Retinal pigment epithelial cell (primary cell): Measurements from ENCODE around the gene EPB41L5.
"Not testable (repeated sequence)": the region's sequence is repeated elsewhere in the genome, so short reads cannot be mapped to it uniquely, and the experiment has no call there.

Source experiments
- DNase-seq: peaks from one replicate; pipeline ENCODE4 v3.0.0-alpha.2; 2010; ENCODE audit warnings: low read depth
- H3K4me3 ChIP-seq: 2 replicates; pipeline ENCODE4 v1.5.1; 2011; ENCODE audit warnings: mild to moderate bottlenecking, low read length, control low read depth, moderate library complexity
- TF ChIP-seq, protein P1 (sequence below): conservative IDR thresholded peaks from 2 replicates; pipeline ENCODE4 v1.5.1; 2011; ENCODE audit warnings: low read depth, low read length, control low read depth, inconsistent platforms

EPB41L5 gene

DNA sequence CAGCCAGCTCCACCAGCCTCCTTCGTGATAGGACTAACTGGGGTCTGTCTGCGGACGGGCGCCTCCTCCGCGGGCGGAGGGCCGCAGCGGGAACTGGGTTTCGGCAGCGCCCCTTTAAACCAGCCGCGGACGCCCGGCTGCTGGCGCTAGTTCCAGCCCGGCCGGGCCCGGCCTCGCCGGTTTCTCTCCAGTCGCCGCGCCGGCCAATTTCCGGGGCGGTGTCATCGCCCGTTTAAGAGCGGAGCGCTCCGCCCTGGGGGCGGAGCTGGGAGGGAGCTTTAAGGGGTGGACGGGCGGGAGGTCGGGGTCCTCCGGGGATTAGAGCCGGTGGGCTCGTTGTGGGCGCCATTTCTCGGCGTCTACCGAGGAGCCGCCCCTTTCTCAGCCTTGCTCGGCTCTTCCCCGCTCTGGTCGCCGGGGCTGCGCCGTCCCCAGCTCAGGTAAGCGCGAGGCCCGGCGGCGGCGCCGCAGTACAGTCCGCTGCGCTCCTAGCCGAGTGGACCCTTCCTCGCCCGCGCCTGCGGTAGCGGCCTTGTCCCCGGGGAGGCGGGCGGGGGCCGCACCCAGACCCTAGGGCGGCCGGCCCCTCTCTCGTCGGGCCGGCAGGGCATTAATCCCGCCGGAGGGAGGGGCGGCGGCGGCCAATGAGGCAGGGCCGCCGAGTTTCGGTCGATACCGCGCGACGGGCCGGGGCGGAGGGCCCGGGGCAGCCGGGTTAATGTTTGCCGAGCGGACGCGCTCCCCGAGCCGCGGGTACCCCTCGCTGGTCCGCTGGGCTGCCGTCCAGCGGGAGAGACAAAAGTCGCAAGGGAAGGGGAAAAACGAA lies at the start of gene EPB41L5:
EPB41L5 (plus strand) TSS at position 307 of the 826 bp plus-strand sequence. CDS start 6,008 bp downstream, outside the sequence.
- peak within 1 kb of the TSS; percentile 53 for H3K4me3 ChIP-seq
- TF ChIP-seq, protein P1, sequence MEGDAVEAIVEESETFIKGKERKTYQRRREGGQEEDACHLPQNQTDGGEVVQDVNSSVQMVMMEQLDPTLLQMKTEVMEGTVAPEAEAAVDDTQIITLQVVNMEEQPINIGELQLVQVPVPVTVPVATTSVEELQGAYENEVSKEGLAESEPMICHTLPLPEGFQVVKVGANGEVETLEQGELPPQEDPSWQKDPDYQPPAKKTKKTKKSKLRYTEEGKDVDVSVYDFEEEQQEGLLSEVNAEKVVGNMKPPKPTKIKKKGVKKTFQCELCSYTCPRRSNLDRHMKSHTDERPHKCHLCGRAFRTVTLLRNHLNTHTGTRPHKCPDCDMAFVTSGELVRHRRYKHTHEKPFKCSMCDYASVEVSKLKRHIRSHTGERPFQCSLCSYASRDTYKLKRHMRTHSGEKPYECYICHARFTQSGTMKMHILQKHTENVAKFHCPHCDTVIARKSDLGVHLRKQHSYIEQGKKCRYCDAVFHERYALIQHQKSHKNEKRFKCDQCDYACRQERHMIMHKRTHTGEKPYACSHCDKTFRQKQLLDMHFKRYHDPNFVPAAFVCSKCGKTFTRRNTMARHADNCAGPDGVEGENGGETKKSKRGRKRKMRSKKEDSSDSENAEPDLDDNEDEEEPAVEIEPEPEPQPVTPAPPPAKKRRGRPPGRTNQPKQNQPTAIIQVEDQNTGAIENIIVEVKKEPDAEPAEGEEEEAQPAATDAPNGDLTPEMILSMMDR, result no peak
- DNase-seq, result peak; percentile 94

DNA sequence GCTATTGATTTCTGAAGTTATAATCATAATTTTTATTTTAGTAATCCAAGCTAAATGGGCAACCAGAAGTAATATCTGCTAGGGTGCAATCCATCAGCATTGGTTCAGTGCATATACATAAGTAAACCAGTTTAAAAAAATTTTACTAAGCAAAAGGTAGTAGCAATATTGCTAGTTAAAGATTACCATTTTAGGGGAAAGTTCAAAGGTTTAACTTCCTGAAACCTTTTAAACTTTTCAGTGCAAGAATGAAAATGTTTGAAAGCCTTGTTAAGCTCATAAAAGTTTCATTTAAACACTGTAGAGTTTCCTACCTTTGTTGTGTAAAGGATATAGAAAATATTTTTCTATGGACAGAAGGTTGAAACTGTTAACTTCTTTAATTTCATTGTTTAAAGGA lies 31.0 kb upstream of the EPB41L5 start:
- DNase-seq, result no peak
- TF ChIP-seq, protein P1, result no peak
- no peak overlapping the region for H3K4me3 ChIP-seq

DNA sequence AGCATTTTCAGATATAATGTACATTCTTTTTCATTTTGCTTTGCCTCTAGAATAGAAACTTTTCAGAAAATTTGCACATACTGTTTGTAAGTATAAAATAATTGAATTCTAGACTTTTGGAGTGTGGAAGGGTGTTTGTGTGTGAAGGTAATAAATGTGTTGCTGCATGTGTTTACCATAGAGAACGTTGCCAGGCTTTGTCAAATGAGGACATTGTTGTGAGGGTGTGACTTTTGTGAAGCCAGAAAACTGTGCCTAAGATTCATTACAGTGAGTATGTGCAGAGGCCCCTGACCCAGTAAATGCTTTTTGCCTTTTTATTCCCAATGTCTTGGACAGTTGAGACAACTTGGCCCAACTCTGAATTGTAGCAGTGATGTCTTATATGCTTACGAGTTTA lies 30.4 kb upstream of the EPB41L5 start:
- DNase-seq, result no peak
- TF ChIP-seq, protein P1, result no peak

DNA sequence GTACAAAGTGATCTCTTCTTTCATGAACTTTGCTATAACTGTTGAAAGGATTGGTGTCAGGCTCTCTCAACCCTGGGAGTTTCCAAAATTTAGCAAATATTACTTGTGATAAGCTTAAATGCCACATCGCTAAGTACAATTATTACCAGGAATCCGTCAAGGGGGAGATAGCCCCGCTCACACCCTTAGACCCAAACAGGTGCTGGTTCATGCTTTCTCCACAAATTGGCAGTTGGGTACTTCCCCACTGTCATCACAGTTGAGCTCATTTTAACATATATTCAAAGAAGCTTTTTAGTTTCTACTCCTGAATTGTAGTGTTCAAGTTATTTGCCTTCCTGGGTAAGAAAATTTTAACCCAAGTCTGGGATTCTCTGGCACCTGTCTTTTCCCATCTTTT lies 29.8 kb upstream of the EPB41L5 start:
- H3K4me3 ChIP-seq, result no peak overlapping the region
- no peak for DNase-seq
- TF ChIP-seq, protein P1, result no peak

More for the DNA sequence above, 30.4 kb upstream of the EPB41L5 start:
- H3K4me3 ChIP-seq, result no peak overlapping the region

DNA sequence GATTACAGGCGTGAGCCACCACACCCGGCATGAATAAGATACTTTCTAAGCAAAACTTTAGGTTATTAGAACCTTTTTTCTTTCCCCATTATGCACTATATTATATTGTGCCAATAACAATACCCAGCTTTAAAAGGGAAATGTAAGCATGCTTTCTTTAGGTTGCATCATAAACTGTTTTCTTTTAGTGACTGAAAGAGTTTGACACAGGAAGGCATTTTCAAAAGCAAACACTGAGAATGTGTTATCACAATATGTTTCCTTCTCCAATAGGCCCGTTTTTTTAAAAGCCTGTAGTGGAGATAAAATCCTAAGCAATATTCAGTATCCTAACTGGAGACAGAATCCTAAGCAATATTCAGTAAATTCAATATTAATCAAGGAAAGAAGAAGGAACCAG lies 16.7 kb upstream of the EPB41L5 start:
- DNase-seq, result no peak
- no peak overlapping the region for H3K4me3 ChIP-seq
- TF ChIP-seq, protein P1, result no peak

DNA sequence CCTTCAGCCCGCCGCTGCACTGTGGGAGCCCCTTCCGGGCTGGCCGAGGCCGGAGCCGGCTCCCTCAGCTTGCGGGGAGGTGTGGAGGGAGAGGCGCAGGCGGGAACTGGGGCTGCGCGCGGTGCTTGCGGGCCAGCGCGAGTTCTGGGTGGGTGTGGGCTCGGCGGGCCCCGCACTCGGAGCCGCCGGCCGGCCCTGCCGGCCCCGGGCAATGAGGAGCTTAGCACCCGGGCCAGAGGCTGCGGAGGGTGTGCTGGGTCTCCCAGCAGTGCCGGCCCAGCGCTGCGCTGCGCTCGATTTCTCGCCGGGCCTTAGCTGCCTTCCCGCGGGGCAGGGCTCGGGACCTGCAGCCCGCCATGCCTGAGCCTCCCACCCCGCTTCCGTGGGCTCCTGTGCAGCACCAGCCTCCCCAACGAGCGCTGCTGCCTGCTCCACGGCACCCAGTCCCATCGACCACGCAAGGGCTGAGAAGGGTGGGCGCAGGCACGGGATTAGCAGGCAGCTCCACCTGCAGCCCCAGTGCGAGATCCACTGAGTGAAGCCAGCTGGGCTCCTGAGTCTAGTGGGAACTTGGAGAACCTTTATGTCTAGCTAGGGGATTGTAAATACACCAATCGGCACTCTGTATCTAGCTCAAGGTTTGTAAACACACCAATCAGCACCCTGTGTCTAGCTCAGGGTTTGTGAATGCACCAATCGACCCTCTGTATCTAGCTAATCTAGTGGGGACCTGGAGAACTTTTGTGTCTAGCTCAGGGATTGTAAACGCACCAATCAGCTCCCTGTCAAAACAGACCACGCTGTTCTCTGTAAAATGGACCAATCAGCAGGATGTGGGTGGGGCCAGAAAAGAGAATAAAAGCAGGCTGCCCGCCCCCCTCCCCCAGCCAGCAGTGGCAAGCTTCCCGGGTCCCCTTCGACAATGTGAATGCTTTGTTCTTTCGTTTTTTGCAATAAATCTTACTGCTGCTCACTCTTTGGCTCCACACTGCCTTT lies 15.7 kb upstream of the EPB41L5 start:
- H3K4me3 ChIP-seq, DNase-seq: not testable (repeated sequence)

DNA sequence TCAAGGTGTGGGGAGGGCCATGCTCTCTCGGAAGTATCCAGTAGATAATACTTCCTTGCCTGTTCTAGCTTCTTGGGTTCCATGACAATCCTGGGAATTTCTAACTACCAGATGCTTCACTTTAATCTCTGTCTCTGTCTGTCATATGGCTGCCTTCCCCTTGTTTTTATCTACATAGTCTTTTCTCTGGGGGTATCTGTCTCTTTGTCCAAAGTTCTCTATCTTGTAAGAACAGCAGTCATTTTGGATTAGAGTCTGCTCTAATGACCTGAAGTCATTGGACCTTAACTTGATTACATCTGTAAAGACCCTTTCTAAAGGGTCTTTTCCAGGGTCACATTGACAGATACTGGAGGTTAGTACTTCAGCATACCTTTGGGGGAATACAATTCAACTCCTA lies 11.4 kb upstream of the EPB41L5 start:
- no peak overlapping the region for H3K4me3 ChIP-seq
- TF ChIP-seq, protein P1, result no peak
- no peak for DNase-seq
